ENCODE measurements around the gene ABCC10.
"Not testable (repeated sequence)": the region's sequence is repeated elsewhere in the genome, so short reads cannot be mapped to it uniquely, and the experiment has no call there.

ABCC10 gene

DNA sequence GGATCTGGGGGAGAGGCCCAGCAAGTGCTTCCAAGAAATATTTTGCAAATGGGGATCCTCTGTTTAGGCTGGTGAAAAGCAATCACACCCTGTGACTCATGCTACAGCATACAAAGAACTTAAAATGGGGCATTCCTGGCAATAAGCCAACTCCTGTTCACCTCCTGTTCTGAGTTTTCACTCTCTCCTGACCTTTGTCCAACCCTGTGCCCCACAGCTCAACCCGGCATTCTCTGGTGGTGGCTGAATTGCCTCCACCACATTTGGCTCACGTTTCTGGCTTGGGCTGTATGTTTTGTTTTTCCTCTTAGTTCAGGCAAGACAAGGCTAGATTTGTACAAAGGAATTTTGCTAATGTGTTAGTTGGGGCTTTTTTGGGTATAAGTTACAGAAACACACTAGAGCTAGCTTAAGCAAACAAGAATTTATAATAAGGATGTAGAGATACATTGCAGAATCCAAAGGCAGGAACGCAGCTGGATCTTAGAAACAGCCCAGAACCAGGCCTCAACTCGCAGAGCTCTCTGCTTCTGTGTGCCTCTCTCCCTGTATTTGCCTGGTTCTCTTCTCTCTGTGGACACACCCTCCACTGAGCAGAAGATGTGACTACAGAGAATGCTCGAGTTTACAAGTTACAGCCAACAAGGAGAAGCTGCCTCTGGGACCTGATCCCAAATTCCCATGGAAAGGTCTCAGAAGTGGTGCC lies 9.4 kb downstream of the ABCC10 start:
- H3K27ac ChIP-seq, result no peak overlapping the region
- DNase-seq (ENCODE audit: low read depth, low spot score), result peak; percentile 49

- DNase-seq (ENCODE audit: low read depth, low spot score), result no peak
Measured at GRCh38 chr6:43437700-43438099, 10.4 kb downstream of the ABCC10 start.

GRCh38 chr6:43442935-43443334 lies 15.6 kb downstream of the ABCC10 start:
- H3K27ac ChIP-seq, result no peak overlapping the region
- no peak for DNase-seq (ENCODE audit: low read depth, low spot score)

More at GRCh38 chr6:43437700-43438099, 10.4 kb downstream of the ABCC10 start:
- no peak overlapping the region for H3K27ac ChIP-seq

DNA sequence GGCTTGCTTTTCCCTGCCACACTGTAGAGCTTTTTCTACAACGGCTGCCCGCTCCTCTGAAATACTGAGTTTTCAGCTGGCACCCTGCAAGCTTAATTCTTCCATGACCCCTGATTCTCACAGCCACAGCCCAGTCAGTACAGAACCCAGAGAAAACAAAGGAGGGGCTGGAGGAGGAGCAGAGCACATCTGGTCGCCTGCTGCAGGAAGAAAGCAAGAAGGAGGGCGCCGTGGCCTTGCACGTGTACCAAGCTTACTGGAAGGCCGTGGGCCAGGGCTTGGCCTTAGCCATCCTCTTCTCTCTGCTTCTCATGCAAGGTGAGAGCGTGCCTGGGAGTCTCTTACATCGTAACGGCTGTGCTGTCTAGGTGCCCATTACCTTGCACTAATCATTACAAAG lies 16.7 kb downstream of the ABCC10 start:
- H3K27ac ChIP-seq, result no peak overlapping the region
- no peak for DNase-seq (ENCODE audit: low read depth, low spot score)

DNA sequence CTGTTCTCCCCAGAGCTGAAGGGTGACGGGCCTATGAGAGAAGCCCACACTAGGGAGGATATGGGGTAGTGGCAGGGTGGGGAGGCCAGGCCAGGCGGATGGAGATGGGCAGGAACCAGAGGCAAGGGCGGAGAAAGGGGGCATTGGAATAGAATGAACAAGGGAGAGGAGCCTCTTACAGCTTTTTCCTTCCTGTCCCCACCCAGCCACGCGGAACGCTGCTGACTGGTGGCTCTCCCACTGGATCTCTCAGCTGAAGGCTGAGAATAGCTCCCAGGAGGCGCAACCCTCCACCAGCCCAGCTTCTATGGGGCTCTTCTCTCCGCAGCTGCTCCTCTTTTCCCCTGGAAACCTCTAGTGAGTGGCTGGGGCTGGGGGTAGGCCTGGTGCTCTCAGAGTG lies 17.2 kb downstream of the ABCC10 start:
- no peak overlapping the region for H3K27ac ChIP-seq
- DNase-seq (ENCODE audit: low read depth, low spot score), result no peak

DNA sequence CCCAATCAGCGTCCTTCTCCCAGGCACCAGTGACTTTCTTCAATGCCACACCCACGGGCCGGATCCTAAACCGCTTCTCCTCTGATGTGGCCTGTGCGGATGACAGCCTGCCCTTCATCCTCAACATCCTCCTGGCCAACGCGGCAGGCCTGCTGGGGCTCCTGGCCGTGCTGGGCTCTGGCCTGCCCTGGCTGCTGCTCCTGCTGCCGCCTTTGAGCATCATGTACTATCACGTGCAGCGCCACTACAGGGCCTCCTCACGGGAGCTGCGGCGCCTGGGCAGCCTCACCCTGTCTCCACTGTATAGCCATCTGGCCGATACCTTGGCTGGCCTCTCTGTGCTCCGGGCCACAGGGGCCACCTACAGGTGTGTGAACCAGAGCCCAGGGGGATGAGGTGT lies 18.2 kb downstream of the ABCC10 start:
- no peak for DNase-seq (ENCODE audit: low read depth, low spot score)
- H3K27ac ChIP-seq, result no peak overlapping the region

DNA sequence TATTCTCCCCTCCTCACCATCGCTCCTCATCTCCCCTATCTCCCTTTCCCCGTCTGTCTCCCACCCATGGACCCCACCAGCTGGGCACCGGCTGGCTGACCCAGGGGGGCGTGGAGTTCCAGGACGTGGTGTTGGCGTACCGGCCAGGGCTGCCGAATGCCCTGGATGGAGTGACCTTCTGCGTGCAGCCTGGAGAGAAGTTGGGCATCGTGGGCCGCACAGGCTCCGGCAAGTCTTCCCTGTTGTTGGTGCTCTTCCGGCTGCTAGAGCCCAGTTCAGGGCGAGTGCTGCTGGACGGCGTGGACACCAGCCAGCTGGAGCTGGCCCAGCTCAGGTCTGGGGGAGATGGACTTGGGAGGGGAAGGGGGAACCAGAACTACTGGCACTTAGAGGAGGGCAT lies 20.3 kb downstream of the ABCC10 start:
- DNase-seq (ENCODE audit: low read depth, low spot score), result no peak
- H3K27ac ChIP-seq, result no peak overlapping the region

DNA sequence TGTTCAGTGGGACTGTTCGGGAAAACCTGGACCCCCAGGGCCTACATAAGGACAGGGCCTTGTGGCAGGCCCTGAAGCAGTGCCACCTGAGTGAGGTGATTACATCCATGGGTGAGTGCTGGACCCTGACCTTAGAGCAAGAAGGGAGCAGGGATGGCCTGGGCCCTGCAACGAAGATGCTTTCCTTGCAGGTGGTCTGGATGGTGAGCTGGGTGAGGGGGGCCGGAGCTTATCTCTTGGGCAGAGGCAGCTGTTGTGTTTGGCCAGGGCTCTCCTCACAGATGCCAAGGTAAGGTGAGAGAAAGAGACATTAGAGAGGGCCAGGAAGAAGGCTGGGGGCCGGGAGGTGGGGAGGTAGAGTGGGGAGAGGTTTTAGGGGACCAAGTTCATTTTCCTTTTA lies 21.6 kb downstream of the ABCC10 start:
- no peak overlapping the region for H3K27ac ChIP-seq
- DNase-seq (ENCODE audit: low read depth, low spot score), result no peak

DNA sequence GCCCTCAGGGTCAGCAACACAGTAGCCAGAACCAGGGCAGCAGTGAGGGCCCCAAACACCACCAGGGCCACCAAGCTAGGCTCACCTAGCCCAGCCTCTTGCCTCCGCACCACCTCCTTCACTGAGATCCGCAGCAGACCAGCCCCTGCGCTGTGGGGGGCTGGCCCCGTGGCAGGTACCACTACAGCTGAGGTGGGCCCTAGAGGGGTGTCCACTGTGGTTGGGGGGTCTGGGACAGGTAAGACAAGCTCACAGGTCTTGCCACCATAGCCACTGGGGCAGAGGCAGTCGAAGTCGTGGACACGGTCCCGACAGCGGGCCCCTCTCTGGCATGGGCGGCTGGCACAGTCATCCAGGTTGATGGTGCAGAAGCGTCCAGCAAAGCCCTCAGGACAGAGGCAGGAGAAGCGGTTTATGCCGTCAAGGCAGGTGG lies 23.4 kb downstream of the ABCC10 start:
- no peak for DNase-seq (ENCODE audit: low read depth, low spot score)

DNA sequence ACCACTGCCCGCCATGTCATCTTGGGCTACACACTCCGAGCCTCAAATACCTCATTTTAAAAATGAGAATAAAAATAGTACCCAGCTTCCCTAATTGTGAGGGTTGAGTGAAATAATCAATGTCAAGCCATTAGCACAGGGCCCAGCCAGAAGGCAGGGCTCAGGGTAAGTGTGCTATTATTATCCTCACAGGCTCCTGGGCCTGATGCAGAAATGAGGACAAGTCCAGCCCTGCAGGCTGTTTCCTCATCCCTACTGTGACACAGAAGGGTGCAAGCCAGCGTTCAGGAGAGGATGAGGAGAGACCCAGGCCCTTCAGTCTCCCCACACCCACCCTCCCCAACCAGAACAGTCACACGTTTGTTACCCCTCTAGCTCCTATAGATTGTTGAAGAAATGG lies 24.0 kb downstream of the ABCC10 start:
- DNase-seq (ENCODE audit: low read depth, low spot score), result no peak
- no peak overlapping the region for H3K27ac ChIP-seq

More for the DNA sequence above, 23.4 kb downstream of the ABCC10 start:
- H3K27ac ChIP-seq, result no peak overlapping the region

GRCh38 chr6:43451939-43452338 lies 24.6 kb downstream of the ABCC10 start:
- no peak overlapping the region for H3K27ac ChIP-seq
- no peak for DNase-seq (ENCODE audit: low read depth, low spot score)

GRCh38 chr6:43452896-43453295 lies 25.6 kb downstream of the ABCC10 start:
- H3K27ac ChIP-seq, result no peak overlapping the region

DNA sequence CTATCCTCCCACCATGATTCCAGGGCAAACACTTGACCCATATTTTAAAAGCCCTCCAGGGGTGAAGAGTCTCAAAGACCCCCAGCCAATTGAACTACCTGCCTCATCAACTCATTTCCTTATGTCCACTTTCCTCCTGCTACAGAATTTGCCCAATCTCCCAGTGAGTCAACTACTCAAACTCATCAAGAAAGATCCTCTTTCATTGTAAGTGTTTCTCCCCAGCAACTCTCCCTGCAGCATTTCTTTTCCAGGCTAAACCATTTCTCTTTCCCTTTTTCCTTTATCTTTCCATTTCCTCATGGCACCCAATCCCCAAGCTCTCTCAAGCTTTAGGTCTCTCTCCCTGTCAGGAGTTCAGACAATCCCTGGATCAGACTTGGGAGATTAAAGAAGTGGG lies 26.5 kb downstream of the ABCC10 start:
- no peak for DNase-seq (ENCODE audit: low read depth, low spot score)
- no peak overlapping the region for H3K27ac ChIP-seq

More at GRCh38 chr6:43452896-43453295, 25.6 kb downstream of the ABCC10 start:
- DNase-seq (ENCODE audit: low read depth, low spot score), result no peak

- H3K27ac ChIP-seq, result no peak overlapping the region
- no peak for DNase-seq (ENCODE audit: low read depth, low spot score)
Measured at GRCh38 chr6:43454290-43454695, 27.0 kb downstream of the ABCC10 start.

GRCh38 chr6:43454696-43455530 lies 27.6 kb downstream of the ABCC10 start:
- no peak for DNase-seq (ENCODE audit: low read depth, low spot score)
- peak overlapping the region; percentile 14 for H3K27ac ChIP-seq

DNA sequence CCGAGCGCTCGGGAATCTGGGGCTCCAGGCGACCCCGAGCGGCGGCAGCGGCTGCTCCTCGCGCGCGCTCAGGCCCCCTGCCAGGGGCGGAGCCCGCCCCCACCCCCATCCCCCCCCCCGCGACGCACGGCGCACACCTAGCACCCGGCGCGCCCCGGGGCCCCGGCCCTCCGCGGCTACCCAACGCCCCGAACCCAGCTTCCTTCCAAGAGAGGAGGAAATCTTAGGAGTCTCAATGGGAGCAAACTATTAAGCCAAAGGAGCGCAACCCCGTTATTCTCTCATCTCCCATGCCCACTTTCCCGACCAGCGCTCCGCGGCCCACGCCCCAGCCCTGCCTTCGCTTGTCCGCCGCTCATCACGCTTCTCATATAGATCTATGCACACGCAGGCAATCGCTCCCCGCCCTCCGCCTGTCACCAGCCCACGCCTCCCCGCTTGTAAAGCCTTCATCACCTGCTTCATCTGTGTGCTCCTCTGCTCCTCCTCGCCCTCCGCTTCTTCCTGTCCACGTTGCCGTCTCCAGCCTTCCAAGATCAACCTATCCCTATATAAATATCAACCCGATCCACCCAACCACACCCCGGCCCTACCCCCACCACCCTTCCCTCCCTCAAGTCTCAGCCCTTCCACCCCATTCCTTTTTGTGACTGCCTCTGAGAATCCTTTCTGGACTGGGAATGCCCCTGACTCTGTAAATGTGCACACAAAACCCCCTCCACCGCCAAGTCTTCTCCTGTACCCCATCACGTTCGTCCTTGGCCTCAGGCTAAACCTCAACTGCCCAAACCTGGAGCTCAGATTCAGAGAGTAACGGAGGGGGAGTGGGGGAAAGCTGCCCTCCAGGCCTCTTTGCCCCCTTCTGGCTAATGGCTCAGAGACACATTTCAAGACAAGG lies 28.4 kb downstream of the ABCC10 start, which contains the start of gene DLK2:
Gene DLK2 (minus strand): TSS at position 18 of the 898 bp plus-strand sequence. CDS start 723 bp downstream, outside the sequence.
- peak within 1 kb of the TSS; percentile 14 for H3K27ac ChIP-seq
- no peak for DNase-seq (ENCODE audit: low read depth, low spot score)

- H3K27ac ChIP-seq, result no peak overlapping the region
- DNase-seq (ENCODE audit: low read depth, low spot score), result no peak
Measured at GRCh38 chr6:43457643-43458042, 30.3 kb downstream of the ABCC10 start.

DNA sequence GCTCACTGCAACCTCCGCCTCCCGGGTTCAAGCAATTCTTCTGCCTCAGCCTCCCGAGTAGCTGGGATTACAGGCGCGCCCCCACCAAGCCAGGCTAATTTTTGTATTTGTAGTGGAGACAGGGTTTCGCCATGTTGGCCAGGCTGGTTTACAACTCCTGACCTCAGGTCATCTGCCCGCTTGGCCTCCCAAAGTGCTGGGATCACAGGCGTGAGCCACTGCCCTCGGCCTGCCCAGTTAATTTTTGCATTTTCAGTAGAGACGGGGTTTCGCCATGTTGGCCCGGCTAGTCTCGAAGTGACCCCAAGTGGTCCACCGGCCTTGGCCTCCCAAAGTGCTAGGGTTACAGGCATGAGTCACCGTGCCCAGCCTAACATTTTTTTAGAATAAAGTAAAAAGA lies 30.8 kb downstream of the ABCC10 start:
- DNase-seq (ENCODE audit: low read depth, low spot score); H3K27ac ChIP-seq: not testable (repeated sequence)

- no peak overlapping the region for H3K27ac ChIP-seq
- DNase-seq (ENCODE audit: low read depth, low spot score), result no peak
Measured at GRCh38 chr6:43459535-43459934, 32.2 kb downstream of the ABCC10 start.

- DNase-seq (ENCODE audit: low read depth, low spot score), result no peak
- no peak overlapping the region for H3K27ac ChIP-seq
Measured at GRCh38 chr6:43460032-43460431, 32.7 kb downstream of the ABCC10 start.
